SIG-M5 (cell line): Measurements from ENCODE around the gene GJB2.

Experiments used
- DNase-seq: peaks from one replicate; lab custom pipeline; 2025; lab: John Stamatoyannopoulos, UW

The GJB2 gene

DNA sequence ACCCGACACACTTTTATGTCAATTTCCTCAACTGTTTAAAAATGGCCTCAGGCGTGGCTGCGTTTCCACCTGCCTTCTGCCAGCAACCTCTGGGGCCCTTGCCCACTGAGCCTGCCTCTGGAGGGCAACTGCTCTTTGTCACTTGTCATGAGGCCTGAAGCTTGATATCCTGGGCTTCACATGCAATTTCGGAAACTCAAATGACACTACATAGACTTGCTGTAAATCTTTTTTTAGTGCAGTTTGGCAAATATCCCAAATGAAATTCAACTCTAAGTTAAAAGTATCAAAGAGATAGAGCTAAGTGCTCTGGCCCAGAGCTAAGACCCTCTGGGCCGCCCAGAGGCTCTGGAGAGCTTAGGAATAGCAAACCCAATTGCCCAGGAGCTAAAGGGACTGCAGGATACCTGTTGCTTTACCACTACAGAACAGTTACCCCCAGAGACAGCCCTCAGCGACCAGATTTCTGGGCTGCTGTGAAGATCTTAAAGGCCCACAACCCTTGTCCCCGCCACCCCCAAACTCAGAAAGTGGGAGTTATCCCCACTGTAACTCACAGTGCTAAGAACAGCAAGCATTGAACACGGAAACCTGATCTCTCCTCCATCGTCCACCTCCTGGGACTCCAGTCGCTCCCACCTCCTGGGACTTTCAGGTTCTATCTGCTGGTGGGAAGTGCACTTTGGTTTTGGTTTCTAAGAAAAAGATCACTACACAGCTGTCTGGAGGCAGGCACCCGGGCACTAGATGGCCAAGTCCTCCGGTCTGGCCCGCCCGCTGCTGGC lies 51.3 kb downstream of the GJB2 start:
- no peak for DNase-seq

DNA sequence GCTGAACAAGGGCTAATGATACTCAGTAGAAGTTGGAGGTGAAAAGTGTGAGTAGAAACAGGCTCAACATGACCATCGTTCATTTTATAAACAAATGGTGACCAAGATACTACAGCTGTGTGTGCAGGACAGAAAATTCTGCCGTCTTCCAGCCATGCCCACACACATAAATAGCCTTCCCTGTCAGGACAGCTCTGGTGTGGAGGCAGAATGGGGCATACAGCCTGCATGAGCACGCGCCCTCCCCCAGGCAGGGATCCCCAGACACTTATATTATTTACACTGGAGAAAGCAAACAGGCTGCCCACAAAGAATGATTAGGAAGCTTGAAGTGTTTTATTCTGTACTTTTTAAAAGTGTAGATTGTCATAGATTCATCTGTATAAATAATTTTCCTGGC lies 52.3 kb downstream of the GJB2 start:
- DNase-seq = no peak

DNA sequence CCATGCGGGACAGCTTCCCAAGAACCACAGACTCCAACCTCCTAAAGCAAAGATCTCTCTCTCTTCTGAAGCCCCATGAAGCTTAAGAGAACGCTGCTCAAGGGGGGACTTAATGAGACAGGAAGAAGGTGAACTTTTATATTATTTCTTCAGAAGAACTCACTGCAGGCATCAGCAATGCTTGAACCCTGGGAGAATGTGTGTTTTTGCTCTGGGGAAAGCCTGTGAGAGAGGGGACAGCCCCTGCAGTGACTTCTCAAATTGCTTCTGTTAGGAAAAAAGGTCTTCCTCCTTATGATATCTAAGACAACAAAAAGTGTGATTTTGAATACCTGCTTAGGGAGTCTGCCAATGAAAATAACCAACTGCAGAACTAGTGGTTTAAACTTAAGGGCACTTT lies 54.9 kb downstream of the GJB2 start:
- DNase-seq = no peak
